ENCODE measurements around the gene STARD10.

DNA sequence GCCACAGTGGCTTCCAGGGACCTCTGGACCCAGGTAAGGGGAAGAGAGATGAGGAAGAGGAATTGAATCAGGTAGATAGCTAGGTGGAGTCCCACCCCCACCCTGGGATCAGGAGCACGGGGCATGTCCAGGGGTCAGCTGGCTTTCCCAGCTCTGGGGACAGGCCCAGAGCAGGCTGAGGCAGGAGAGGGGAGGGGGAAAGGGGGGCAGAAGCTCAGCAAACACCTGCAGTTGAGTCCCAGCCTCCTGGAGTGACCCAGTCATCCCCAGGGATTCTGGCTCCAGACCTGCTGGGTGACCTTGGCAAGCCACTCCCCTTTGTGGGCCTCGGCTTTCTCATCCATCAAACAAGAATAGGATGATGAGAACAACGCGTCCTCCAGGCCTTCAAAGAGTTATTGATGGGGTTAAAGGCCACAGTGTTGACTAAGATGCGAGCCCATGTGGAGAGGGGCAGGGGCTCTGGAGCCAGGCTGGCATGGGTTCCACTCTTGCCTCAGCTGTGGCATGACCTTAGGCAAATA, 16.0 kb downstream of the STARD10 start:
- TF ChIP-seq, protein P1, sequence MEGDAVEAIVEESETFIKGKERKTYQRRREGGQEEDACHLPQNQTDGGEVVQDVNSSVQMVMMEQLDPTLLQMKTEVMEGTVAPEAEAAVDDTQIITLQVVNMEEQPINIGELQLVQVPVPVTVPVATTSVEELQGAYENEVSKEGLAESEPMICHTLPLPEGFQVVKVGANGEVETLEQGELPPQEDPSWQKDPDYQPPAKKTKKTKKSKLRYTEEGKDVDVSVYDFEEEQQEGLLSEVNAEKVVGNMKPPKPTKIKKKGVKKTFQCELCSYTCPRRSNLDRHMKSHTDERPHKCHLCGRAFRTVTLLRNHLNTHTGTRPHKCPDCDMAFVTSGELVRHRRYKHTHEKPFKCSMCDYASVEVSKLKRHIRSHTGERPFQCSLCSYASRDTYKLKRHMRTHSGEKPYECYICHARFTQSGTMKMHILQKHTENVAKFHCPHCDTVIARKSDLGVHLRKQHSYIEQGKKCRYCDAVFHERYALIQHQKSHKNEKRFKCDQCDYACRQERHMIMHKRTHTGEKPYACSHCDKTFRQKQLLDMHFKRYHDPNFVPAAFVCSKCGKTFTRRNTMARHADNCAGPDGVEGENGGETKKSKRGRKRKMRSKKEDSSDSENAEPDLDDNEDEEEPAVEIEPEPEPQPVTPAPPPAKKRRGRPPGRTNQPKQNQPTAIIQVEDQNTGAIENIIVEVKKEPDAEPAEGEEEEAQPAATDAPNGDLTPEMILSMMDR (IDR thresholded peaks at IDR 0.05): no peak
- TF ChIP-seq POLR2A (IDR thresholded peaks at IDR 0.05): no peak

Measured in esophagus squamous epithelium (tissue), 4 donors.